C4-2B (cell line): Measurements from ENCODE around the gene S1PR5.

ENCODE experiments used
- H3K27ac ChIP-seq: fragments of 450-650 bp; 2 replicates; pipeline ENCODE4 v1.5.1; 2017
- ZFX ChIP-seq: fragments of 450-650 bp; IDR thresholded peaks from 2 replicates; pipeline ENCODE4 v1.6.1; 2017
- TF ChIP-seq, protein P1 (sequence below): fragments of 450-650 bp; conservative IDR thresholded peaks from 2 replicates; pipeline ENCODE4 v1.5.1; 2017; ENCODE audit warnings: mild to moderate bottlenecking

Gene S1PR5

DNA sequence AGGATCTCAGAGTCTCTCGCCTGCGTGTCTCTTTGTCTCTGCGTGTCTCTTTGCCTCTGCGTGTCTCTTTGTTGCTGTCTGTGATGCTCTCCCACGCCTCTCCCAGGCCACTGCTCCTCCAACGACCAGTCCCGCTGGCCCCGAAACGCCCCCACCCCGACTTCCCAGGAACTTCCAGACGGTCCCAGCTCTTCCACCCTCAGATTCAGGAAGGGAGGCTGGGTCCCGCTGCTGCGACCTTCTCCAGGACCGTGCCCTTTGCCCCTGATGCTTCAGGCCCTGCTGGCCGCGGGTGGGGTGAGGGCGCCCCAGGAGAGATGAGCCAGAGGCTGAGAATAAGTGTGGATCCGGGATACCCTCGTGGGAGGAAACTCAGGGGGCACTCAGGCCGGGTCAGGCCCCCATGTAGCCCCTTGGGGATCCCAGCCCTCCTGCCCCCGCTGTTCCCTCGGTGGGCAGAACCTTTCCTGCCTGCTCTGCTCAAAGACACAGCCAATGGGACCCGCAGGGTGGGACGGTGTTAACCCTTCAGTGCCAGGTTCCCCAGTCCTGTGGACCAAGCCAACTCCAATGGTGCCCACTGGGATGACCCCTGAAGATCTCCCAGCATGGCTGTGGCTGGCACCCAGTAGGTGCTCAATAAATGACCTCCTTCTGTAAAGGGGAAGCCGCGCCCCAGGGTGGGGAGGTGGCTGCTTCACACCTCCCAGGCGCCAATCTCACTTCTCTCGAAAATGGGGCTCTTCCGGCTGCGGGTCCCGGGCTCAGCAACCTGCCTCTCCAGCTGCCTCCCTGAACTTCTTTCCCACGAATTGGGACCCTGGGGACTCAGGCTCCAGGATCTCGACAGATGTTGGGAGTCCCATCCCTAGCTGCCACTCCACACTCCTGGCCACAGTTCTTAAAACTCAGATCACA is 1.5 kb upstream of the S1PR5 start:
- no peak overlapping the region for H3K27ac ChIP-seq

DNA sequence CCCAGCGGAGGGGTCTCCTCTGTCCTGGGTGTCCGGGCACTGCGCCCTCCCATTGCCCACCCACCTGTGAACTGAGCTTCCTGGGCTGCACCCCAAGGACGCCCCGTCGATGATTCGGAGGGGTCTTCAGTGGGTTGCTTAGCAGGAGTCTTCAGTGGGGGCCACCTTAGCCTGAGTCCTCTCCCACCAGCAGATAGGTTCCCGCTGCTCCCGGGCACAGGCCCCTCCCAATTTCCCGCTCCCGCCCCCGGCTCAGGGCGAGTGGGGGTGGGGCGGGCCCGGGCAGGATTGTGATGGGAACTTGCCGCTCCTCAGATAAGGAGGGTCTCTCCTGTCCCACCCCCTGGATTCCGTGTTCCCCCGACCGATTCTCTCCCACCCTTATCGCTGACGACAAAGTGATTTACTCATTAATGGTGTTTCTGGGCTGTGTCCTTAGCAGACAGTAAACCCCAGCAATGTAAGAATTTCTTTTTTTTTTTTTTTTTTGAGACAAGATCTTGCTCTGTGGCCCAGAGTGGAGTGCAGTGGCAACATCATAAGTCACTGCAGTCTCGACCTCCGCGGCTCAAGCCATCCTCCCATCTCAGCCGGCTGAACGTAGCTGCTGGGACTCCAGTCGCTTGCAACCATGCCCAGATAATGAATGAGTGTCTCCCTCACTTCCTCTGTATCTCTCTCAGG is 655 bp upstream of the S1PR5 start:
- TF ChIP-seq ZFX: no peak
- TF ChIP-seq, protein P1, sequence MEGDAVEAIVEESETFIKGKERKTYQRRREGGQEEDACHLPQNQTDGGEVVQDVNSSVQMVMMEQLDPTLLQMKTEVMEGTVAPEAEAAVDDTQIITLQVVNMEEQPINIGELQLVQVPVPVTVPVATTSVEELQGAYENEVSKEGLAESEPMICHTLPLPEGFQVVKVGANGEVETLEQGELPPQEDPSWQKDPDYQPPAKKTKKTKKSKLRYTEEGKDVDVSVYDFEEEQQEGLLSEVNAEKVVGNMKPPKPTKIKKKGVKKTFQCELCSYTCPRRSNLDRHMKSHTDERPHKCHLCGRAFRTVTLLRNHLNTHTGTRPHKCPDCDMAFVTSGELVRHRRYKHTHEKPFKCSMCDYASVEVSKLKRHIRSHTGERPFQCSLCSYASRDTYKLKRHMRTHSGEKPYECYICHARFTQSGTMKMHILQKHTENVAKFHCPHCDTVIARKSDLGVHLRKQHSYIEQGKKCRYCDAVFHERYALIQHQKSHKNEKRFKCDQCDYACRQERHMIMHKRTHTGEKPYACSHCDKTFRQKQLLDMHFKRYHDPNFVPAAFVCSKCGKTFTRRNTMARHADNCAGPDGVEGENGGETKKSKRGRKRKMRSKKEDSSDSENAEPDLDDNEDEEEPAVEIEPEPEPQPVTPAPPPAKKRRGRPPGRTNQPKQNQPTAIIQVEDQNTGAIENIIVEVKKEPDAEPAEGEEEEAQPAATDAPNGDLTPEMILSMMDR: no peak

More for the DNA sequence above, 1.5 kb upstream of the S1PR5 start:
- TF ChIP-seq ZFX: no peak
- TF ChIP-seq, protein P1: no peak

DNA sequence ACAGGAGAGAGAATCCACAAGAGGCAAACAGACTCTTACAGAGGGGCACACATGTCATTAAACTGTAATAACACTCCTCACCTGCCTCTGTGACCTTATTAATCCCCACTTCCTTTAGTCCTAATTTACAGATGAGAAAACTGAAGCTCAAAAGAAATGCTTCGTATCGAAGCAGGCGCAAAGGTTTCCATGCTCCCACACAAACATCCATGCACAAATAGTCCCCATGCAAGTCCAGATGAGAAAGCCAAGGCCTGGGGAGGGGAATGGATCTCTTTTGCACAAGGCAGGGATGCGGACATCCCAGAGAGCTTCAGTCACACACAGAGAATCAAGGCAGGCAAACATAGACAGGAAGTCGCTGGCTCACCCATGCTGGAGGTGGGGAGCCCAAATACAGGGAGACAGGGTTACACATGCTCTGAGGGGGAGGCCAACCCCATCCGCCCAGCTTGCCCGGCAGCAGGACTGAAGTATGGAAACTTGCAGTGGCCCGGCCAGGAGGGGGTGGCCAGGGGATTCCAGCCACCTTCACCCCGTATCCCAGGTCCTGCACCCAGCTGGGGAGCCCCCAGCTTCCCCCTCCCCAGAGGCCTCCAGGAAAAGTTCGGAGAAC is 468 bp downstream of the S1PR5 start:
- no peak overlapping the region for H3K27ac ChIP-seq
- TF ChIP-seq ZFX: no peak
- TF ChIP-seq, protein P1: no peak

More for the DNA sequence above, 655 bp upstream of the S1PR5 start:
- H3K27ac ChIP-seq: no peak overlapping the region

DNA sequence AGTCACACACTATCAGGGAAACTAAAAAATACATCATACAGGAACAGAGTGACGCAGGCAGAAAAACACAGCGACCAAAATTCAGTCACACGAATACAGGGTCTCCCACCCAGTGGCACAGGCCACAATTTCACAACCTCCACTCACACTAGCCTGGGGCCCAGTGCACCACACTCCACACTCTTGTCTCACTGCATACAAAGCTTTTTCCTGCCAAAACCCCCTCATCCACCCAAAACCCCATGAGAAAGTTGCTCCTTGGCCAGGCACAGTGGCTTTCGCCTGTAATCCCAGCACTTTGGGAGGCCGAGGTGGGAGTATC is 1.2 kb downstream of the S1PR5 start:
- no peak overlapping the region for H3K27ac ChIP-seq
- TF ChIP-seq, protein P1: no peak
- TF ChIP-seq ZFX: no peak

DNA sequence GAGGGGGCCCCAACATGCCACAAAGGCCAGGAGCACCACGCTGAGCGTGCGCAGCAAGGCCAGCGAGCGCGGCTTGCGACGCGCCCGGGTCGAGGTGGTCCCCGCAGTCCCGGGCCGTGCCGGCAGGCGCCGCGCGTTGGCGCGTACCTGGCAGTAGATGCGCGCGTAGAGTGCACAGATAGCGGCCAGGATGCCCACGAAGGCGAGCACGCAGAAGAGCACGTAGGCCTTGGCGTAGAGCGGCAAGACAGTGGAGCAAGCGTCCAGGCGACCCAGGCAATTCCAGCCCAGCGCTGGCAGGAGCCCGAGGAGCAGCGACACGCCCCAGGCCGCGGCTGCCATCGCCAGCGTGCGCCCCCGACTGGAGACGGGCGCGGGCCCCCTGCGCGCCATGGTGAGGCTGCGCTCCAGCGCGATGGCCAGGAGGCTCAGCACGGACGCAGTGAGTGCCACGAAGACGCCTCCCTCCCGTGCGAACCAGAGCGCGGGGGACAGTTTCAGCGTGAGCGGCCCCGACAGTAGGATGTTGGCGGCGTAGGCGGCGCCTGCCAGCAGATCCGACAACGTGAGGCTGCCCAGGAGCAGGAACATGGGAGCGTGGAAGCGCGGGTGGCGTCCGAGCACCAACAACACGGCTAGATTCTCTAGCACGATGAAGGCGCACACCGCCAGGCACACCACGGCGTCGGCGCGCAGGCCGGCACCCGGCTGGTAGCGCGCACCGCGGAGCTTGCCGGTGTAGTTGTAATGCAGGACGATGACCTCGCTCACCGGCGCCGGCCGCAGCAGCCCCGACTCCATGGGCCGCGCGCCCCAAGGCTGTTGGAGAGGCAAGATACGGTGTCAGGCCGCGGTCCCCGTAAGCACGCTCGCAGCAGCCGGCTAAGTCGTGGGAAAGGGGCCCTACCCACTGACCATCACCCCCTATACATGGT is 2.8 kb downstream of the S1PR5 start:
- TF ChIP-seq ZFX: no peak
- TF ChIP-seq, protein P1: no peak

DNA sequence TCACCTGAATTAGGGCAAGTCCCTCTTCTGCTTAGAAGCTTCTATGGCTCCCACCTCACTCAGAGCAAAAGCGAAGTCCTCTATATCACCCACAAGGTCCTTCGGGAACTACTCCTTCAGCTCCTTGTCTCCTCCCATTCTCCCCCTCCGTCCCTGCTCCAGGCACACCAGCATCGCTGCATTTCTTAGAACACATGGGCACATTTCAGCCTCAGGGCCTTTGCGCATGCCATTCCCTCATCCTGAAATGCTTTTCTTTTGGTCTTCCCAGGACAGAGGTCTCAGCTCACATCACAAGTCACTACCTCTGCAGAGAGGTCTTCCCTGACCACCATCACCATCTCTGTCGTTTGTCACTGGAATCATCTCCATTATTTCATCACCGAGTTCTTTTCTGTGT is 4.0 kb downstream of the S1PR5 start:
- TF ChIP-seq, protein P1: no peak
- no peak for TF ChIP-seq ZFX
- no peak overlapping the region for H3K27ac ChIP-seq

More for the DNA sequence above, 2.8 kb downstream of the S1PR5 start:
- H3K27ac ChIP-seq: no peak overlapping the region
